GM12878 (cell line): ENCODE measurements around the gene MEMO1. TPM values are rescaled to one million over a fixed set of nuclear protein-coding genes. Genes with fewer than 3 reads are reported as not detected.
A peak's percentile ranks its signal among the peaks of the same experiment; 100 is the strongest.

Experiments
- ATAC-seq: fragments of 200-7000 bp; cut with Tn5 transposase; 3 replicates; pipeline ENCODE4 v1.9.1; 2020; ENCODE audit warnings: mild to moderate bottlenecking, moderate library complexity
- BruUV-seq: library from RNA; stranded (reverse); fragments of 400-500 nt; replicated peaks from 2 replicates; lab custom pipeline; 2021; lab: Mats Ljungman, UMichigan
- CTCF ChIA-PET: fragments of 300-600 bp; sonication (Branson Sonifier 250); formaldehyde crosslinking; extraction: SDS; loops from one replicate; lab custom pipeline; 2021; ENCODE audit warnings: inconsistent platforms; lab: Yijun Ruan, JAX
- POLR2A ChIA-PET: fragments of 350-600 bp; formaldehyde crosslinking; extraction: SDS; loops from one replicate; lab custom pipeline; 2021; ENCODE audit warnings: inconsistent platforms; lab: Charles Lee
- RAD21 ChIA-PET: fragments of 300-600 bp; sonication (Branson Sonifier 250); formaldehyde crosslinking; loops from one replicate; lab custom pipeline; 2023; ENCODE audit warnings: antibody characterized with exemption; ENCODE audit not compliant: unreplicated experiment; lab: Charles Lee
- SMC1A ChIA-PET: fragments of 300-600 bp; sonication (Branson Sonifier 250); formaldehyde crosslinking; loops from one replicate; lab custom pipeline; 2023; ENCODE audit not compliant: unreplicated experiment, uncharacterized antibody; lab: Charles Lee
- DNase-seq: peaks from one replicate; pipeline ENCODE4 v3.0.0-alpha.2; 2011; ENCODE audit warnings: low read depth, low spot score
- FAIRE-seq: peaks from 3 replicates; lab custom pipeline; 2011; peaks lifted over from hg19 to GRCh38; lab: Jason Lieb, UNC
- H2AFZ ChIP-seq: 2 replicates; pipeline ENCODE4 v1.6.0; 2011; ENCODE audit warnings: low read depth, low read length, control low read depth; ENCODE audit not compliant: control insufficient read depth
- H3K27ac ChIP-seq: 2 replicates; pipeline ENCODE4 v1.5.1; 2011; ENCODE audit warnings: control low read depth; ENCODE audit not compliant: control insufficient read depth, insufficient read depth
- H3K27me3 ChIP-seq, 2 experiments: replicated peaks in 1 of 2; 2 replicates each; pipeline versions ENCODE4 v1.6.0 to v1.6.1; 2011; ENCODE audit warnings: low read length in 1 of 2; ENCODE audit not compliant: control insufficient read depth in 2 of 2, insufficient read depth in 2 of 2
- H3K36me3 ChIP-seq, 2 experiments: 2 replicates each; pipeline ENCODE4 v1.5.1; 2011; ENCODE audit warnings: low read length in 1 of 2; ENCODE audit not compliant: control insufficient read depth in 2 of 2, insufficient read depth in 2 of 2
- H3K4me1 ChIP-seq: 2 replicates; pipeline ENCODE4 v1.6.1; 2011; ENCODE audit warnings: mild to moderate bottlenecking, low read length, moderate library complexity, mixed read lengths; ENCODE audit not compliant: control insufficient read depth, insufficient read depth
- H3K4me2 ChIP-seq: 2 replicates; pipeline ENCODE4 v1.6.0; 2011; ENCODE audit warnings: control low read depth; ENCODE audit not compliant: control insufficient read depth, insufficient read depth
- H3K4me3 ChIP-seq: fragments of 200-600 bp; sonication (generic); 2 replicates; pipeline ENCODE4 v1.5.1; 2016
- H3K79me2 ChIP-seq: 2 replicates; pipeline ENCODE4 v1.6.0; 2011; ENCODE audit warnings: low read length; ENCODE audit not compliant: control insufficient read depth, insufficient read depth
- H3K9ac ChIP-seq: 2 replicates; pipeline ENCODE4 v1.8.0; 2011; ENCODE audit warnings: low read length, control low read depth, mixed read lengths; ENCODE audit not compliant: control insufficient read depth, insufficient read depth
- H3K9me3 ChIP-seq: replicated peaks from 3 replicates; pipeline ENCODE4 v1.5.1; 2011; ENCODE audit warnings: mild to moderate bottlenecking, low read length; ENCODE audit not compliant: control insufficient read depth, insufficient read depth
- H4K20me1 ChIP-seq: 2 replicates; pipeline ENCODE4 v1.6.0; 2011; ENCODE audit not compliant: control insufficient read depth, insufficient read depth
- BACH1 ChIP-seq: fragments of 450-650 bp; IDR thresholded peaks from 2 replicates; pipeline ENCODE4 v1.6.1; 2017; ENCODE audit warnings: mild to moderate bottlenecking, borderline replicate concordance
- CHD2 ChIP-seq: IDR thresholded peaks from 2 replicates; pipeline ENCODE4 v1.6.1; 2011; ENCODE audit warnings: low read depth, low read length, improper control_type of control experiment, borderline replicate concordance
- CHD4 ChIP-seq: fragments of 200-600 bp; sonication (generic); IDR thresholded peaks from 2 replicates; pipeline ENCODE4 v1.6.1; 2016; ENCODE audit warnings: mild to moderate bottlenecking
- IKZF2 ChIP-seq, 2 experiments: fragments of 450-650 bp; IDR thresholded peaks; 2 replicates each; pipeline ENCODE4 v1.6.1; 2017; ENCODE audit warnings: mild to moderate bottlenecking in 2 of 2, moderate library complexity in 2 of 2
- IRF4 ChIP-seq: IDR thresholded peaks from 2 replicates; pipeline ENCODE4 v1.6.1; 2011; ENCODE audit warnings: low read depth, low read length
- IRF5 ChIP-seq: fragments of 450-650 bp; IDR thresholded peaks from 2 replicates; pipeline ENCODE4 v1.6.1; 2017; ENCODE audit warnings: borderline replicate concordance
- MEF2B ChIP-seq: fragments of 450-650 bp; IDR thresholded peaks from 2 replicates; pipeline ENCODE4 v1.6.1; 2018; ENCODE audit warnings: mild to moderate bottlenecking, moderate library complexity; ENCODE audit not compliant: partially characterized antibody, poor library complexity, severe bottlenecking
- PAX5 ChIP-seq: IDR thresholded peaks from 2 replicates; pipeline ENCODE4 v1.6.1; 2011; ENCODE audit warnings: low read depth, low read length, borderline replicate concordance
- POLR2A ChIP-seq: IDR thresholded peaks from 2 replicates; pipeline ENCODE4 v1.6.1; 2011; ENCODE audit warnings: low read depth, mild to moderate bottlenecking, low read length
- POU2F2 ChIP-seq: IDR thresholded peaks from 3 replicates; pipeline ENCODE4 v1.6.1; 2011; ENCODE audit warnings: low read depth, mild to moderate bottlenecking, low read length, borderline replicate concordance
- RCOR1 ChIP-seq: conservative IDR thresholded peaks from 2 replicates; pipeline ENCODE4 v1.6.1; 2012; ENCODE audit warnings: low read depth, low read length, improper control_type of control experiment
- RELA ChIP-seq: fragments of 450-650 bp; IDR thresholded peaks from 2 replicates; pipeline ENCODE4 v1.8.0; 2014; ENCODE audit warnings: borderline replicate concordance; ENCODE audit not compliant: partially characterized antibody
- SIN3A ChIP-seq: IDR thresholded peaks from 2 replicates; pipeline ENCODE4 v1.6.1; 2012; ENCODE audit warnings: low read depth, low read length, improper control_type of control experiment
- SIX5 ChIP-seq: IDR thresholded peaks from 2 replicates; pipeline ENCODE4 v1.6.1; 2011; ENCODE audit warnings: mild to moderate bottlenecking, low read depth, low read length, moderate library complexity; ENCODE audit not compliant: severe bottlenecking
- TBL1XR1 ChIP-seq: IDR thresholded peaks from 2 replicates; pipeline ENCODE4 v1.6.1; 2012; ENCODE audit warnings: low read depth, low read length, improper control_type of control experiment
- WRNIP1 ChIP-seq: IDR thresholded peaks from 2 replicates; pipeline ENCODE4 v1.6.1; 2011; ENCODE audit warnings: low read depth, low read length, improper control_type of control experiment, borderline replicate concordance
- YBX1 ChIP-seq: fragments of 450-650 bp; IDR thresholded peaks from 2 replicates; pipeline ENCODE4 v1.6.1; 2016; ENCODE audit warnings: antibody characterized with exemption
- ZBED1 ChIP-seq: IDR thresholded peaks from 2 replicates; pipeline ENCODE4 v1.6.1; 2016; ENCODE audit warnings: borderline replicate concordance
- ZNF24 ChIP-seq: fragments of 450-650 bp; IDR thresholded peaks from 2 replicates; pipeline ENCODE4 v1.6.1; 2017; ENCODE audit warnings: antibody characterized with exemption, mild to moderate bottlenecking
- ZSCAN29 ChIP-seq: fragments of 450-650 bp; IDR thresholded peaks from 2 replicates; pipeline ENCODE4 v1.6.1; 2017; ENCODE audit warnings: mild to moderate bottlenecking, moderate library complexity
- WGBS: methylation state at CpG from one replicate; pipeline ENCODE4 v1.1.6; 2016; ENCODE audit warnings: low lambda C conversion rate; ENCODE audit not compliant: insufficient replicate concordance, insufficient coverage; ENCODE audit errors: missing lambda C conversion rate; 5-methylcytosine and 5-hydroxymethylcytosine counted together
- in situ Hi-C: fragments of 300-500 bp; cut with MboI; formaldehyde crosslinking; loops from 9 replicates; pipeline ENCODE4 v1.14.3; 2018; ENCODE audit warnings: mixed read lengths
- intact Hi-C: fragments of 100-400 bp; cut with micrococcal nuclease; formaldehyde crosslinking; loops from one replicate; pipeline ENCODE4 v1.14.2; 2022; ENCODE audit not compliant: unreplicated experiment
- polyA plus RNA-seq, 11 experiments: library from polyadenylated mRNA; depleted of rRNA in 4 of 11; unstranded in 6 of 11; stranded (reverse) in 5 of 11; fragments of >200 nt; fragmentation: Nextera tagmentation in 4 of 11; fragmentation: Illumina TruSeq in 1 of 11; extraction: Ambion mirVana in 4 of 11; extraction: Trizol in 1 of 11; gene quantifications; 1 replicate in 1 of 11; 2 replicates in 10 of 11; pipeline versions ENCODE4 v1.2.1 to v1.2.3, GENCODE V29; 2011 to 2016; ENCODE audit warnings: inconsistent platforms in 2 of 11, missing spikeins in 2 of 11, low read depth in 1 of 11
- total RNA-seq, 4 experiments: library from RNA; depleted of rRNA in 3 of 4; stranded (reverse); fragments of >200 nt in 3 of 4; fragmentation: Illumina TruSeq in 1 of 4; extraction: Trizol in 1 of 4; gene quantifications; 2 replicates each; pipeline versions ENCODE4 v1.2.1 to v1.2.3, GENCODE V29; 2013 to 2021

The MEMO1 gene
- total and polyA plus RNA-seq, 10 of the 15 experiments (the other 5 are each of a cell fraction or from before 2014, with no cell fraction given): 39.8 to 99.1 (median 72.2) TPM

GRCh38 chr2:31992934-31993333 is 17.9 kb downstream of the MEMO1 start (continued):
- TF ChIP-seq CHD4 (no peak), POLR2A (no peak), SIX5 (no peak), IRF4 (no peak), YBX1 (no peak), SIN3A (no peak), WRNIP1 (no peak), ZSCAN29 (no peak), TBL1XR1 (no peak)

GRCh38 chr2:31992025-31992579 is 18.7 kb downstream of the MEMO1 start:
- no peaks in the 10 kb centered on the region for H3K27me3 ChIP-seq
- POLR2A ChIA-PET: interaction anchor here (0.9 to 1.3 kb wide), 2 partner anchors 17 to 20 kb away, joined by 3 read pairs; no protein-coding TSS in a partner anchor
- RAD21 ChIA-PET: interaction anchor here (1.0 kb wide), 1 partner anchor 13 kb away, joined by 3 read pairs; no protein-coding TSS in a partner anchor
- H3K4me2 ChIP-seq: no peak overlapping the region
- no peaks in the 10 kb centered on the region for H4K20me1 ChIP-seq
- H3K36me3 ChIP-seq: no peaks in the 10 kb centered on the region; a peak in 1 of 4 replicates
- CTCF ChIA-PET: no interaction called here
- FAIRE-seq: no peak
- H3K79me2 ChIP-seq: peaks cover 80% of the 10 kb centered on the region
- no peak overlapping the region for H3K27ac ChIP-seq
- SMC1A ChIA-PET: interaction anchor here (0.7 to 1.5 kb wide), 2 partner anchors 8 to 16 kb away, joined by 3 to 4 read pairs; no protein-coding TSS in a partner anchor
- TF ChIP-seq PAX5: no peak
- TF ChIP-seq CHD2: no peak
- TF ChIP-seq CHD4: no peak
- no peak for TF ChIP-seq MEF2B
- no peak for TF ChIP-seq RELA
- TF ChIP-seq BACH1: no peak
- TF ChIP-seq IRF5: no peak
- no peak for TF ChIP-seq ZBED1
- no peak for TF ChIP-seq RCOR1
- TF ChIP-seq IKZF2 (IDR thresholded peaks at IDR 0.05): no peak
- TF ChIP-seq ZNF24: no peak
- TF ChIP-seq POU2F2: no peak
- peak; percentile 32; the same call in 1 of the 3 replicates for ATAC-seq
- H3K9ac ChIP-seq: no peak overlapping the region
- WGBS: 100% methylated on average over 3 of the region's 3 CpGs
- H2AFZ ChIP-seq: no peak overlapping the region
- peaks cover 2% of the 10 kb centered on the region; the same call in 1 of the 3 replicates for H3K9me3 ChIP-seq
- in situ Hi-C loops (no loop called here), intact Hi-C loops (no loop called here)
- no peaks in the 10 kb centered on the region for H3K4me1 ChIP-seq
- no peak overlapping the region for H3K4me3 ChIP-seq
- BruUV-seq: no TSS peak
- DNase-seq: no peak
